BJ (cell line): ENCODE measurements around the gene DDX24. TPM values are rescaled to one million over a fixed set of nuclear protein-coding genes. Genes with fewer than 3 reads are reported as not detected.

Experiments
- CTCF ChIA-PET: fragments of 350-600 bp; formaldehyde crosslinking; extraction: SDS; loops from one replicate; lab custom pipeline; 2021; ENCODE audit warnings: antibody characterized with exemption, inconsistent platforms; lab: Yijun Ruan, JAX
- POLR2A ChIA-PET: fragments of 300-600 bp; sonication (Branson Sonifier 250); formaldehyde crosslinking; extraction: SDS; loops from one replicate; lab custom pipeline; 2021; ENCODE audit warnings: antibody characterized with exemption; lab: Charles Lee
- DNase-seq: peaks from one replicate; pipeline ENCODE4 v3.0.0-alpha.2; 2011; ENCODE audit warnings: low read depth
- H3K27me3 ChIP-seq: 2 replicates; pipeline ENCODE4 v1.6.0; 2011; ENCODE audit warnings: low read length; ENCODE audit not compliant: control insufficient read depth, insufficient read depth
- H3K36me3 ChIP-seq: 2 replicates; pipeline ENCODE4 v1.5.1; 2011; ENCODE audit warnings: low read length; ENCODE audit not compliant: control insufficient read depth, insufficient read depth
- H3K4me3 ChIP-seq: 2 replicates; pipeline ENCODE4 v1.5.1; 2011; ENCODE audit warnings: low read depth, mild to moderate bottlenecking, control low read depth, low read length
- CTCF ChIP-seq: IDR thresholded peaks from 2 replicates; pipeline ENCODE4 v1.5.1; 2011; ENCODE audit warnings: low read depth, mild to moderate bottlenecking, control low read depth, inconsistent platforms, low read length, moderate library complexity; ENCODE audit not compliant: insufficient read depth
- polyA plus RNA-seq: library from polyadenylated mRNA; depleted of rRNA; stranded (reverse); fragments of >200 nt; gene quantifications from 2 replicates; pipeline ENCODE4 v1.2.3, GENCODE V29; 2011; rRNA removed

Gene DDX24
- polyA plus RNA-seq, 1 experiment, result 147 TPM

GRCh38 chr14:93998871-93999403, 82.1 kb downstream of the DDX24 start:
- DNase-seq, result no peak
- ChIA-PET CTCF (interaction anchor here (1.1 to 11.5 kb wide), 3 partner anchors 13 to 59 kb away, joined by 3 to 387 read pairs (median 25); no protein-coding TSS in a partner anchor), POLR2A (no interaction called here)
- peaks cover 5% of the 10 kb centered on the region for H3K27me3 ChIP-seq
- H3K4me3 ChIP-seq, result no peak overlapping the region
- no peaks in the 10 kb centered on the region for H3K36me3 ChIP-seq
- TF ChIP-seq CTCF, result no peak

Other genes with a start within 250 kb of the DDX24 start
- gene FAM181A, start 153.9 kb downstream of the DDX24 start, polyA plus RNA-seq, result not detected in 2 replicates
- gene ASB2, start 104.6 kb downstream of the DDX24 start, polyA plus RNA-seq, result 0.06 TPM in 2 replicates
- gene CCDC197, start 83.9 kb downstream of the DDX24 start, polyA plus RNA-seq, result not detected in 2 replicates
- gene OTUB2, start 54.9 kb downstream of the DDX24 start, polyA plus RNA-seq, result 1.1 and 1.2 TPM in 2 replicates
- 16.6 and 18.6 TPM in 2 replicates for gene IFI27L1, start 108 bp upstream of the DDX24 start, polyA plus RNA-seq
- gene IFI27, start 29.5 kb upstream of the DDX24 start, polyA plus RNA-seq, result 4.1 and 6.5 TPM in 2 replicates
- 122 and 201 TPM in 2 replicates for gene IFI27L2, start 48.4 kb upstream of the DDX24 start, polyA plus RNA-seq
- gene PPP4R4, start 93.1 kb upstream of the DDX24 start, polyA plus RNA-seq, result 0.37 and 0.39 TPM in 2 replicates
- gene SERPINA10, start 212.1 kb upstream of the DDX24 start, polyA plus RNA-seq, result not detected in 2 replicates
- gene SERPINA6, start 242.1 kb upstream of the DDX24 start, polyA plus RNA-seq, result not detected in 2 replicates